ENCODE results near the gene IRS1. TPM values are rescaled to one million over a fixed set of nuclear protein-coding genes. Genes with fewer than 3 reads are reported as not detected.
"Not testable (repeated sequence)": the region's sequence is repeated elsewhere in the genome, so short reads cannot be mapped to it uniquely, and the experiment has no call there.

IRS1 gene, protein sequence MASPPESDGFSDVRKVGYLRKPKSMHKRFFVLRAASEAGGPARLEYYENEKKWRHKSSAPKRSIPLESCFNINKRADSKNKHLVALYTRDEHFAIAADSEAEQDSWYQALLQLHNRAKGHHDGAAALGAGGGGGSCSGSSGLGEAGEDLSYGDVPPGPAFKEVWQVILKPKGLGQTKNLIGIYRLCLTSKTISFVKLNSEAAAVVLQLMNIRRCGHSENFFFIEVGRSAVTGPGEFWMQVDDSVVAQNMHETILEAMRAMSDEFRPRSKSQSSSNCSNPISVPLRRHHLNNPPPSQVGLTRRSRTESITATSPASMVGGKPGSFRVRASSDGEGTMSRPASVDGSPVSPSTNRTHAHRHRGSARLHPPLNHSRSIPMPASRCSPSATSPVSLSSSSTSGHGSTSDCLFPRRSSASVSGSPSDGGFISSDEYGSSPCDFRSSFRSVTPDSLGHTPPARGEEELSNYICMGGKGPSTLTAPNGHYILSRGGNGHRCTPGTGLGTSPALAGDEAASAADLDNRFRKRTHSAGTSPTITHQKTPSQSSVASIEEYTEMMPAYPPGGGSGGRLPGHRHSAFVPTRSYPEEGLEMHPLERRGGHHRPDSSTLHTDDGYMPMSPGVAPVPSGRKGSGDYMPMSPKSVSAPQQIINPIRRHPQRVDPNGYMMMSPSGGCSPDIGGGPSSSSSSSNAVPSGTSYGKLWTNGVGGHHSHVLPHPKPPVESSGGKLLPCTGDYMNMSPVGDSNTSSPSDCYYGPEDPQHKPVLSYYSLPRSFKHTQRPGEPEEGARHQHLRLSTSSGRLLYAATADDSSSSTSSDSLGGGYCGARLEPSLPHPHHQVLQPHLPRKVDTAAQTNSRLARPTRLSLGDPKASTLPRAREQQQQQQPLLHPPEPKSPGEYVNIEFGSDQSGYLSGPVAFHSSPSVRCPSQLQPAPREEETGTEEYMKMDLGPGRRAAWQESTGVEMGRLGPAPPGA (N-terminal part only)
- 8.2 and 29.7 TPM in 2 replicates for total RNA-seq (ENCODE audit: low replicate concordance)

DNA sequence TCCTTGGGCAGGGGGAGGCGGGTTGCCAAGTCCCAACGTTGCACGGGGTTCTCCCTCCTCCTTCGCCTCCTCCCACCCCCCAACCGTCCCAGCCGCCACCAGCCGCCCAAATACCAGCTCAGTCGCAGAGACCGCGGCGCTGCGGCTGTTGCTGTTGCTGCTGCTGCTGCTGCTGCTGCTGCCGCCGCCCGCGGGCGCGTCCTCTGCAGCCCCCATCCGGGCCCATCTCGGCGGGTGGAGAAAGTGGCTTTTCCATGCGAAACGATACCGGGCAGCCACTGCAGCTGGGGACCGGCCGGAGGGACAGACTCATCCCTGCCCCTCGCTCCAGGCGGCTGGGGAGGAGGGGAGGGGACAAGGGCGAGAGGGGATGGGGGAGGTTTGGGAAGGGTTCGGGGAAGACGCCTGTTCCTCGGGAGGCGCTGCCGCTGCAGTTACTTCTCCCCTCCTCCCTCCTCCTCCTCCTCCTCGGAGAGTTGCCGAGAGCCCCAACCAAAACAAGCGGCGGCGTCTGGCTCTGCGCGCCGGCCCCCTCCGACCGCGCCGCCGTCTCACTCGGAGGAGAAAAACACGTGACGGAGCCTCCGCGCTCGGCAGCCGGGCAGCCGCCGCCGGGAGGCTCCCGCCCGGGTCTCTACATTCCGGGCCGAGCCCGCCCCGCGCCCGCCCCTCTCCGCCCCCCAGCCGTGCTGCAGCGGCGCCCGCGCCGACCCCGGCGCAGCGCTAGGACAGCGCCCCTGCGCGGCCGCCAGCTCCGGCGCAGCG is at the start of gene IRS1:
Gene IRS1 (minus strand): TSS at position 610 of the 765 bp plus-strand sequence. CDS start 1,082 bp downstream, outside the sequence.
- H3K4me3 ChIP-seq (ENCODE audit: low read depth, low read length): peak within 1 kb of the TSS; percentile 82
- peak; percentile 26 for TF ChIP-seq CTCF (IDR thresholded peaks at IDR 0.05; ENCODE audit: insufficient read depth, low read length)
- DNase-seq (ENCODE audit: low read depth): peak; percentile 75

GRCh38 chr2:226849349-226849748 is 49.7 kb upstream of the IRS1 start:
- no peak for TF ChIP-seq CTCF (IDR thresholded peaks at IDR 0.05; ENCODE audit: insufficient read depth, low read length)
- H3K4me3 ChIP-seq (ENCODE audit: low read depth, low read length): no peak overlapping the region

GRCh38 chr2:226847511-226847910 is 47.9 kb upstream of the IRS1 start:
- H3K4me3 ChIP-seq (ENCODE audit: low read depth, low read length): no peak overlapping the region
- no peak for DNase-seq (ENCODE audit: low read depth)
- TF ChIP-seq CTCF (IDR thresholded peaks at IDR 0.05; ENCODE audit: insufficient read depth, low read length): no peak

More at GRCh38 chr2:226849349-226849748, 49.7 kb upstream of the IRS1 start:
- DNase-seq (ENCODE audit: low read depth): no peak

GRCh38 chr2:226847090-226847489 is 47.5 kb upstream of the IRS1 start:
- no peak overlapping the region for H3K4me3 ChIP-seq (ENCODE audit: low read depth, low read length)
- no peak for TF ChIP-seq CTCF (IDR thresholded peaks at IDR 0.05; ENCODE audit: insufficient read depth, low read length)
- no peak for DNase-seq (ENCODE audit: low read depth)

DNA sequence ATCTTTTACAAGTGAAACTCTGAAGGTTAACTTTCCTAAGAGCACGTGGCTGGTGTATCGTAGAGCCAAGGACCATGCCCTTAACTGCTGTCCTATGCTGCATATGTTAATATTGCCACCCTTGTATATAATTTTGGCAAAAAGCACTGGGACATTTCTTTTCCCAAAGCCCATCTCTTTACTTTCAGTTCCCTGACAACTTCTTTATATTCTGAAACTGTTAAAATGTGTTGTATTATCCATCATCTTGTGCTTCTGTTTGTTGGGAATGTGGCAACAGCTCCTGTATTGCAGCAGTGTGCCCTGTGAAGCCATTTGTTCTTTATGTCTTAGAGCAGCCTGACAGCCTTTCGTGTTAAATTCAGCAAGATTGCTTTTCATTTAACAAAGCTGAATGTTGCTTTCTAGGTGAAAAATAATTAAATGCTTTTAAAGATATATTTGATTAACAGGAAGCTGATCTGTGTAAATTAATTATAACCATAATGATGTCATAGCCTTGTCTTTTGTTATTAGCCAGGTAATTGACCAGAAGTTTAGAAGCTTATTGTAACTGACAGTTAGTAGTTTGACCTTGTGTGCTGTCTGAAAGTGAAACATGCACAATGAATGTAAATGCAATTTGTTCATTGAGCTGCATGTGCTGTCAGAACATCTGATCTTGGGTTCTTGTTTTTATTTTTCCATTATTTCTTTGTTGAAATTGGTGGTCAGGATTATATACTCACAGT is 45.9 kb upstream of the IRS1 start:
- no peak for TF ChIP-seq CTCF (IDR thresholded peaks at IDR 0.05; ENCODE audit: insufficient read depth, low read length)
- no peak overlapping the region for H3K4me3 ChIP-seq (ENCODE audit: low read depth, low read length)
- no peak for DNase-seq (ENCODE audit: low read depth)

DNA sequence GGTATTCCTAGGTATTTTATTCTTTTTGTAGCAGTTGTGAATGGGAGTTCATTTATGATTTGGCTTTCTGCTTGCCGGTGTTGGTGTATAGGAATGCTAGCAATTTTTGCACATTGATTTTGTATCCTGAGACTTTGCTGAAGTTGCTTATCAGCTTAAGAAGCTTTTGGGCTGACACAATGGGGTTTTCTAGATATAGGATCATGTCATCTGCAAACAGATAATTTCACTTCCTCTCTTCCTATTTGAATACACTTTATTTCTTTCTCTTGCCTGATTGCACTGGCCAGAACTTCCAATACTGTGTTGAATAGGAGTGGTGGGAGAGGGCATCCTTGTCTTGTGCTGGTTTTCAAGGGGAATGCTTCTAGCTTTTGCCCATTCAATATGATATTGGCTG is 43.4 kb upstream of the IRS1 start:
- H3K4me3 ChIP-seq (ENCODE audit: low read depth, low read length); DNase-seq (ENCODE audit: low read depth): not testable (repeated sequence)

Data from fibroblast of the aortic adventitia (primary cell).